HG02610 (cell line): ENCODE results near the gene PTPRR.
"Not testable (repeated sequence)": the region's sequence is repeated elsewhere in the genome, so short reads cannot be mapped to it uniquely, and the experiment has no call there.

ENCODE experiments used
- ATAC-seq: cut with Tn5 transposase; IDR thresholded peaks from one replicate; pipeline ENCODE4 v1.9.1; 2021; ENCODE audit warnings: mild to moderate bottlenecking, moderate library complexity; ENCODE audit not compliant: unreplicated experiment

PTPRR gene

GRCh38 chr12:70754330-70754741 lies 166.2 kb downstream of the PTPRR start:
- ATAC-seq, result no peak

DNA sequence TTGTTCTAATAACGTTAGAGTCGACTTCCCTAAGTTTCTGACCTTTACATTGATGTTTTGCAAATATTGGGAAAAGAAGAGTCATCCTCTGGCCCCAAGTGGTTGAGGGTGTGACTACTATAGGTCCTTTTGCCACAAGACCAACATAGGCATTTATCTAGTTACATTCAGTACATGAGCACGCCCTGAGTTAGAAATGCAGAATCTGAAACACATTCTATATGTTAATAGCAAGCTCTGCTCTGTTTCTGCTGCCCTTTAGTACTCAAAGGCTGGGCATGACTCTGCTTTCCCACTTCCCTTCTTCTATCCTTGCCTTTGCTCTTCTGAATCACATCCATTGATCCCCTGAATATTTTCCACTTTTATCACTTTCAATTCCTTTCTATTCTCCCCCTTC lies 168.2 kb downstream of the PTPRR start:
- no peak for ATAC-seq

- ATAC-seq, result no peak
These were observed 170.6 kb downstream of the PTPRR start for GRCh38 chr12:70749931-70750330.

DNA sequence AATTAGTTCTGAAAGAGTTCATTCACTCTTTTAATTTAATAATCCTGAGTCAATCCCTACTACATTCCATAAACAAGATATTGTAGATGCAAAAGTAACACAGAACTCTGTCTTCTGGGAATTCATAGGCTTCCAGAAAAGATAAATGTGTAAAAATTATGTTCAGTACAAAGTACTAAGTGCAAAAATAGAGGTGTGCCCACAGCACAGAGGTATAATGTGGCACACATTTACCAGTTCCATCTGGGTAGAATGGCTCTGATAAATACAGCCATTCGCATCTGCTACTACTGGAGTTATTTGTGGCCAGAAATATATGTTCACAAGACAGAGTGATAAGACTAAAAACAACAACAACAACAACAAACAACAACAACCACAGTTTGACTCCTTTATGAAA lies 171.7 kb downstream of the PTPRR start:
- no peak for ATAC-seq

GRCh38 chr12:70747445-70748260 lies 172.9 kb downstream of the PTPRR start:
- ATAC-seq, result no peak

GRCh38 chr12:70745048-70745447 lies 175.5 kb downstream of the PTPRR start:
- no peak for ATAC-seq

GRCh38 chr12:70744178-70744577 lies 176.4 kb downstream of the PTPRR start:
- no peak for ATAC-seq

- no peak for ATAC-seq
These were observed 179.3 kb downstream of the PTPRR start for GRCh38 chr12:70741256-70741655.

DNA sequence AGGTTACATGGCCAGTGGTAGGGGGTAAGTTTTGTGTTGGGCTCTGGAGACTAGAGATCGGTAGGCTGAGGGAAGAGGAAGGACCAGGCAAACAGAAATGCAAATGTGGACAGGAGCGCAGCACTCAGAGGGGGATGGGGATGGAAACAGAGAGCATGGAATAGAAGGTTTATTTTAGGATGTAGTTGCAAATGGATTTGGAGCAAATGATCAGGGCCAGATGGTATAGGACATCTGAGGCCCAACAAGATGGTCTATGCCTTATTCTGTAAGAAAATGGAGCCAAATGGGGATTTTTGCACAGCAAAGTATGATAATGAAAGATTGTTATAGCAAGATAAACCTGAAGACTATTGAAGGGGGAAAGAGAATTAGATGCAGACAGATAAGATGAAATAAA lies 180.8 kb downstream of the PTPRR start:
- ATAC-seq, result no peak

DNA sequence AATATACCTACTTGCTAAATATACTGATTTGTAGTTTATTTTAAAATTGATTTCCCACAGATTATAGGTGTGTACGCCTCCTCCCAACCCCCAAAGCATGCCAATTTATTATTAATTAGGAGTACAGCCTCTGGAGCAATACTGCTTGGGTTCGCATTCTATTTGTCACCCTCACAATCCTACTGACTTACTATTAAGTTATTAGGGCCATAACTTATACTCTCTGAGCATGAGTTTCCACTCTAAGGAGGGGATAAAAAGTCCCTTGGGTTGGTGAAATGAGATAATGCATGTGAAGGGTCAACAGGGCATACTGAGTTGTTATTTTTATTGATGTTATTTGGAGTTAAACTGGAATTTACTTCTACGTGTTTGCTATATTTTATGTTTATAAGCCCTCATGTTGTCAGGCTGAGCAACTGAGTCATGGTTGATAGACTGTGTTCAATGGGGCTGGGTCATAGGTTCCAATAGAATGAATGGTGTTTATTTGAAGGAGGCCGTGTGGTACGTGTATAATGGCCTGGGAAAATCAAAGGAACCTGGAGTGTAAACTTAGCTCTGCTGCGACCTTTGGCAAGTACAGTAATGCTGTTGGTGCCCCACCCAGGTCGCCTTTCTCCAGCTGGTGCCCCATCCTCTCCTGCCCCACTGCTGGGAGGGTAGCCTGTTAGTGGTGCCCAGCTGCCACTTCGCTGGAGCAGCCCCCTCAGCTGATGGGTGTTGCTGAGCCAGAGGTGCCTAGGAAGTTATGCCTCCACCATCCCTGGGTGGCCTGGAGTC lies 184.0 kb downstream of the PTPRR start:
- no peak for ATAC-seq

DNA sequence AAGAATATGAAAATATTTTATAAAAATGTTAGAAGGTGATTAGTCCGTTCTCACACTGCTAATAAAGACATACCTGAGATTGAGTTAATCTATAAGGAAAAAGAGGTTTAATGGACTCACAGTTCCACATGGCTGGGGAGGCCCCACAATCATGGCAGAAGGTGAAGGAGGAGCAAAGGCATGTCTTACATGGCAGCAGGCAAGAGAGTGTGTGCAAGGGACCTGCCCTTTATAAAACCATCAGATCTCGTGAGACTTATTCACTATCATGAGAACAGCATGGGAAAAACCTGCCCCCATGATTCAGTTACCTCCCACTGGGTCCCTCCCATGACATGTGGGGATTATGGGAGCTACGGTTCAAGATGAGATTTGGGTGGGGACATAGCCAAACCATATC lies 185.3 kb downstream of the PTPRR start:
- not testable (repeated sequence) for ATAC-seq

GRCh38 chr12:70733385-70733784 lies 187.2 kb downstream of the PTPRR start:
- ATAC-seq, result peak; percentile 92

DNA sequence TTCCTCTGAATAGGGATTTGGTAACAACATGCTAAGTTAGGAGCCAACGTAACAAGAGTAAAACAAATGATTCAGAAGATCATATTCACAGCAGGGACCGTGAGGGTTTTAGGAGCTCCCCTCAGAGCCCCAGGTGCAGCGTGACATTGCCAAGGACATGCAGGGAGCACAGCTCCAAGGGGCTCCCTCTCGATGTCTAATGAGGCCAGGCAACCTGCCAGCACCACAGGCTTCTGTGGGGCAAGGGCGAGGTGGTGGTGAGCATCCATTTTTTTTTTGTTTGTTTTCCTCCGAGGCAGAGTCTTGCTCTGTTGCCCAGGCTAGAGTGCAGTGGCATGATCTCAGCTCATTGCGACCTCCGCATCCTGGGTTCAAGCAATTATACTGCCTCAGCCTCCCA lies 188.3 kb downstream of the PTPRR start:
- ATAC-seq, result no peak

DNA sequence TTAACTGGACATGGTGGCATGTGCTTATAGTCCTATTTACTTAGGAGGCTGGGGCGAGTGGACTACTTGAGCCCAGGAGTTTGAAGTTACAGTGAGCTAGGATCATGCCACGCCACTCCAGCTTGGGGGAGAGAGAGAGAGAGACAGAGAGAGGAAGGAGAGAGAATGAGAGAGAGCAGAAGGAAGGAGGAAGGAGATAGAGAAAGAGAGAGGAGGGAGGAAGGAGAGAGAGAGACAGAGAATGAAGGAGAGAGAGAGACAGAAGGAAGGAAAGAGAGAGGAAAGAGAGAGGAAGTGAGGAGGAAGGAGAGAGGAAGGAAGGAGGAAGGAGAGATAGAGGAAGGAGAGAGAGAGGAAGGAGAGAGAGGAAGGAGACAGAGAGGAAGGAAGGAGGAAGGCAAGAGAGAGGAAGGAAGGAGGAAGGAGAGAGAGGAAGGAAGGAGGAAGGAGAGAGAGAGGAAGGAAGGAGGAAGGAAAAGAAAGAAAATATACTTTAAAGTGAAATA lies 189.8 kb downstream of the PTPRR start:
- no peak for ATAC-seq

- no peak for ATAC-seq
These were observed 196.1 kb downstream of the PTPRR start for GRCh38 chr12:70724444-70724843.

- ATAC-seq, result no peak
These were observed 197.8 kb downstream of the PTPRR start for GRCh38 chr12:70722584-70723343.

DNA sequence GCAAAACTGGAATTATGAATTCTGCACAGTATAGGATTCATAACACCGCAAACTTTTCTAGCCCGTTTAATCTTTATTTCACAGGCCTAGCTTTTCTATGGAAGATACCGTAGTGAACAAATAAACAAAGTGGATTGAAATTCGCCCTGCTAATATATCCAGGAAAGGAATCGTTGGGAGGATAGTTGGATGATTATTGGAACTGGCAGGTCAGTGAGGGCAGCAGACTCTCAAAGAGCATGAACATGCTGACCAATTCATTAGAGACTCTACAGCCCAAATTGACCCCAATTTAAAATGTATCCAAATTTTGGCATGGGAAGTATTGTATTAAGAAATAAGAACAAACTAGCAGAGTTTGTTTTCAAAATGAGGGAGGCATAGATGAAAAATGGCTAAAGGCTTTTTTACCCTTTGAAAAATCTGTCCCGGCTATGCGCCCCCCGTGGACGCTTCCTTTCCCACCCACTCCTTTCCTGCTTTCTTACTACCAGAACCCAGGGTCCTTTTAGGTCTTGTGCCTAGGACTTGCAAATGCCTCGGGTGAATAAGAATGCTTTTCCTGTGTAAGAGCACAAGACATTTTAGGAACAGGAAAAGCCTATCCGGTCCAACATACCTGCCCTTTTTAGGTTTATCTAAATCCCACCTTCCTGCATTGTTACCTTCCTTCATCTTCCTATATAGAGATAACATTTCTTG lies 198.7 kb downstream of the PTPRR start:
- no peak for ATAC-seq

- ATAC-seq, result no peak
These were observed 199.3 kb downstream of the PTPRR start for GRCh38 chr12:70721216-70721615.

DNA sequence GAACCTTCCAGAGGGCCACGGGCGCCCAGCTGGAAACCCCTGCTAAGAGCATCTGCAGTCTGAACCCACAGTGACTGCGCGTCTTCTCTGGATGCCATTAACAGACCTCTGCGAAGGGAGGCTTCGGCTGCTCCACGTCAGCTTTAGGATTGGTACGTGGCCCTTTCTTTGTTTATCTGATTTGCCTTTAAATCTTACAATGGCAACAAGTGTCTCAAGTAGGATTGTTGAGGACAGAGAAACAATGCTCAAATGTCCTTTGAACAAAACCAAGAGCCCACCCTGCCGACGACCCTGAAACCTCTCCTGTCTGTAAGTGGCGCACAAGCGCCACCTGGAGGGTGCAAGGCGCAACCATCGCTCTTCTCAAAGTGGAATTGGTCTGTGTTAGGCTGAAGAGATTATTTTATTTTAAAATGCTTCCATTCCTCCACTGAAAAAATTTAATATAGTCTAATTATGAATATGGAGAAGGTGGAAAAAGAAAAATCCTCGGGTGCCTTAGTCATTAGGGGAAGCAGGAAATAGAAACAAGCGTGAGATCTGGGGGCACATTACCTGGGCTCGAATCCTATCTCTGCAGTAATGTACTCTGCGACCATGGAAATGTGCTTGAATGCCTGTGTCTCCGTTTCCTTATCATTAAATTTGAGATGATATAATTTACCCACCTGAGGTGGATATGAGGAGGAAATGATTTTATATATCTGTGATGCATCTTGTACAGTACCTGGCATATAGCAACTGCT lies 200.7 kb downstream of the PTPRR start:
- ATAC-seq, result no peak

DNA sequence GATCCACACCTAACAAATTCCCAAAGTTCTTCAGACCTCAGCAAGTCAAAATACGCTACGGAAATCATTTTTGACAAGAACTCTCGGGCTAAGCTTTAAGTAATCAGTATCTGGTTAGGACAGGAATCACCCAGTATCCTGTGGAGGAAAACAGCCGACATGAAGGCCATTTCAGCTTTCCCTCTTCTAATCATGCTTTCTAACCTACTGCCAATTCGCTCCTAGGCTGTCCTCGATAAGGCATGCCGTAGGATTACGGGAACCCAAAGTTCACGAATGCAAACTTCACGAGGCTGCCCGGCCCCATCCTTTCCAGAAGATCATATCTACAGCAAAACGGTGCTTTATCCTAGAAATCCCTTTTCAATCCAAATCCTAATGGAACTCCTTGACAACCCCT lies 201.5 kb downstream of the PTPRR start:
- ATAC-seq, result no peak
